Endothelial cell of umbilical vein (primary cell): ENCODE data around the gene MAFB. TPM values are rescaled to one million over a fixed set of nuclear protein-coding genes. Genes with fewer than 3 reads are reported as not detected.

Experiments
- BruUV-seq: library from RNA; stranded (reverse); fragments of 400-500 nt; replicated peaks from 2 replicates; lab custom pipeline; 2021; lab: Mats Ljungman, UMichigan
- CTCF ChIA-PET: fragments of 300-600, 350-600 bp; sonication (Branson Sonifier 250); formaldehyde crosslinking; loops from one replicate; lab custom pipeline; 2021; ENCODE audit warnings: antibody characterized with exemption, inconsistent platforms; lab: Charles Lee
- POLR2A ChIA-PET: fragments of 300-600, 350-600 bp; sonication (Branson Sonifier 250); formaldehyde crosslinking; loops from one replicate; lab custom pipeline; 2021; ENCODE audit warnings: antibody characterized with exemption, inconsistent platforms; lab: Charles Lee
- DNase-seq: peaks from one replicate; pipeline ENCODE4 v3.0.0-alpha.2; 2011; ENCODE audit warnings: low read depth, low spot score
- FAIRE-seq: peaks from 2 replicates; lab custom pipeline; 2011; peaks lifted over from hg19 to GRCh38; lab: Jason Lieb, UNC
- H2AFZ ChIP-seq: 2 replicates; pipeline ENCODE4 v1.6.0; 2012; ENCODE audit warnings: low read depth, low read length, control low read depth, inconsistent platforms
- H3K27ac ChIP-seq: 2 replicates; pipeline ENCODE4 v1.5.1; 2011; ENCODE audit warnings: low read depth, mild to moderate bottlenecking, control low read depth, low read length, moderate library complexity; ENCODE audit not compliant: insufficient read depth
- H3K27me3 ChIP-seq, 2 experiments: 2 replicates each; pipeline versions ENCODE4 v1.6.0 to v1.6.1; 2011; ENCODE audit warnings: low read length in 2 of 2, mixed read lengths in 1 of 2; ENCODE audit not compliant: control insufficient read depth in 2 of 2, insufficient read depth in 2 of 2
- H3K36me3 ChIP-seq, 2 experiments: 2 replicates in 1 of 2; 3 replicates in 1 of 2; pipeline ENCODE4 v1.5.1; 2011; ENCODE audit warnings: low read length in 2 of 2, mild to moderate bottlenecking in 1 of 2, moderate library complexity in 1 of 2; ENCODE audit not compliant: control insufficient read depth in 2 of 2, insufficient read depth in 2 of 2; ENCODE audit errors: extremely low read depth in 1 of 2
- H3K4me1 ChIP-seq: 3 replicates; pipeline ENCODE4 v1.5.1; 2011; ENCODE audit warnings: mild to moderate bottlenecking, low read length; ENCODE audit not compliant: control insufficient read depth, insufficient read depth; ENCODE audit errors: extremely low read depth
- H3K4me2 ChIP-seq: 2 replicates; pipeline ENCODE4 v1.6.1; 2011; ENCODE audit warnings: low read length, control low read depth, mixed read lengths; ENCODE audit not compliant: insufficient read depth
- H3K4me3 ChIP-seq, 3 experiments: fragments of 200-600 bp in 1 of 3; sonication (generic), shearing (Covaris generic) in 1 of 3; replicated peaks in 1 of 3; 2 replicates each; pipeline ENCODE4 v1.5.1; 2011 to 2016; ENCODE audit warnings: control low read depth in 3 of 3, low read length in 3 of 3, mild to moderate bottlenecking in 2 of 3, inconsistent platforms in 1 of 3, low read depth in 1 of 3, moderate library complexity in 1 of 3; ENCODE audit not compliant: insufficient read depth in 1 of 3
- H3K79me2 ChIP-seq: 2 replicates; pipeline ENCODE4 v1.6.0; 2012; ENCODE audit warnings: low read length, inconsistent platforms; ENCODE audit not compliant: control insufficient read depth, insufficient read depth
- H3K9ac ChIP-seq: replicated peaks from 2 replicates; pipeline ENCODE3; 2011; ENCODE audit warnings: low read length, control low read depth; ENCODE audit not compliant: insufficient read depth; ENCODE audit errors: extremely low read depth
- H3K9me1 ChIP-seq: replicated peaks from 3 replicates; pipeline ENCODE4 v1.6.0; 2011; ENCODE audit warnings: mild to moderate bottlenecking, low read length; ENCODE audit not compliant: control insufficient read depth, insufficient read depth; ENCODE audit errors: extremely low read depth
- H3K9me3 ChIP-seq: replicated peaks from 2 replicates; pipeline ENCODE4 v1.5.1; 2012; ENCODE audit warnings: low read length, inconsistent platforms; ENCODE audit not compliant: control insufficient read depth, insufficient read depth
- H4K20me1 ChIP-seq: replicated peaks from 2 replicates; pipeline ENCODE3; 2011; ENCODE audit warnings: mild to moderate bottlenecking, low read length; ENCODE audit not compliant: control insufficient read depth, insufficient read depth; ENCODE audit errors: extremely low read depth
- GATA2 ChIP-seq: IDR thresholded peaks from 2 replicates; pipeline ENCODE4 v1.7.0; 2011; ENCODE audit warnings: low read depth, mild to moderate bottlenecking, moderate library complexity, mixed read lengths, low read length; ENCODE audit not compliant: insufficient read length, insufficient read depth
- JUN ChIP-seq: IDR thresholded peaks from 2 replicates; pipeline ENCODE4 v1.6.1; 2011; ENCODE audit warnings: borderline replicate concordance, low read depth; ENCODE audit not compliant: insufficient read length, insufficient read depth
- MYC ChIP-seq: IDR thresholded peaks from one replicate; pipeline ENCODE4 v1.6.1; 2011; ENCODE audit warnings: mild to moderate bottlenecking, low read depth, low read length
- POLR2A ChIP-seq: IDR thresholded peaks from 2 replicates; pipeline ENCODE4 v1.6.1; 2012; ENCODE audit warnings: low read depth, mild to moderate bottlenecking, control low read depth, low read length
- POLR2AphosphoS5 ChIP-seq: IDR thresholded peaks from 2 replicates; pipeline ENCODE4 v1.6.1; 2012; ENCODE audit warnings: low read depth, mild to moderate bottlenecking, control low read depth, low read length, moderate library complexity; ENCODE audit not compliant: insufficient read depth
- dilution Hi-C: fragments of 300-500 bp; cut with MboI; formaldehyde crosslinking; loops from one replicate; pipeline ENCODE4 v1.15.0; 2019; ENCODE audit warnings: low sequenced_read_pairs; ENCODE audit not compliant: extremely low pct_ligation_motif_present
- intact Hi-C: fragments of 100-400 bp; cut with micrococcal nuclease; formaldehyde crosslinking; loops from one replicate; pipeline ENCODE4 v1.10.0; 2022
- polyA plus RNA-seq, 4 experiments: library from polyadenylated mRNA; depleted of rRNA in 3 of 4; stranded (reverse) in 3 of 4; unstranded in 1 of 4; fragments of >200 nt; gene quantifications; 2 replicates each; pipeline versions ENCODE4 v1.2.1 to v1.2.3, GENCODE V29; 2011 to 2012; ENCODE audit warnings: missing spikeins in 1 of 4
- total RNA-seq: library from RNA; stranded (reverse); gene quantifications from 2 replicates; pipeline ENCODE4 v1.2.3, GENCODE V29; 2021
- TF ChIP-seq, protein P1 (sequence below): IDR thresholded peaks from 2 replicates; pipeline ENCODE4 v1.6.1; 2011; ENCODE audit not compliant: insufficient read depth, insufficient read length
- TF ChIP-seq, protein P2 (sequence below), 2 donors: IDR thresholded peaks; 1 replicate in 1 of 2; 2 replicates in 1 of 2; pipeline ENCODE4 v1.5.1; 2011; ENCODE audit warnings: low read length in 2 of 2, mild to moderate bottlenecking in 2 of 2, moderate library complexity in 2 of 2, control low read depth in 1 of 2, inconsistent platforms in 1 of 2, low read depth in 1 of 2; ENCODE audit not compliant: insufficient read depth in 1 of 2; ENCODE audit errors: extremely low read depth in 1 of 2

Gene MAFB
- total and polyA plus RNA-seq, 2 donors (not counting 3 experiments of a cell fraction or from before 2014, with no cell fraction given) = 1.8 to 3.4 TPM

DNA sequence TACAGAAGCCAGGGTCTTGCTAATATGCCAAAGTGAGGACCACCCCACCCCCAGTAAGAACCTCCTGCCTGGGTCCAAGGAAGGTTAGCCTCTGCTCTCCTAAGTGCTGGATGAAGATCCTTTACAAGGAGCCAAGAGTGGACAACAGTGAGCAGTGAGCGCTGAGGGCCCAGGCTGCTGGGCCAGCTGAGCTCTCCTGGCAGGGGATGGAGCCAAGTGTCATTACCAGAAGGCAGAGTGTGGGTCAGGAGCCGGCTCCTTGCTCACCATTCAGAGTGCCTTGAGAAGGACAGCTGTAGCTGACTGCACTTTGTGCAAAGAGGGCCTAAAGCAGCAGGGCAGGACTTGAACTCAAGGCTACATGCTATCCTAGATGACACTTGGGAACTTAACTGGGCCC is 16.9 kb downstream of the MAFB start:
- FAIRE-seq = no peak
- Histone ChIP-seq H2AFZ (no peak overlapping the region), H3K4me3 (no peak overlapping the region), H3K27me3 (peaks cover 8 to 9% of the 10 kb centered on the region in 2 experiments), H3K9ac (no peak overlapping the region), H3K4me2 (no peak overlapping the region), H3K9me1 (no peaks in the 10 kb centered on the region), H4K20me1 (no peaks in the 10 kb centered on the region), H3K36me3 (no peaks in the 10 kb centered on the region), H3K4me1 (no peaks in the 10 kb centered on the region), H3K27ac (no peak overlapping the region), H3K9me3 (no peaks in the 10 kb centered on the region), H3K79me2 (no peaks in the 10 kb centered on the region)
- POLR2A ChIA-PET = no interaction called here
- dilution Hi-C loops = no loop called here
- DNase-seq = no peak
- intact Hi-C loops = no loop called here
- CTCF ChIA-PET = no interaction called here
- BruUV-seq = no TSS peak
- TF ChIP-seq JUN = no peak
- TF ChIP-seq POLR2A = no peak
- TF ChIP-seq, protein P1, sequence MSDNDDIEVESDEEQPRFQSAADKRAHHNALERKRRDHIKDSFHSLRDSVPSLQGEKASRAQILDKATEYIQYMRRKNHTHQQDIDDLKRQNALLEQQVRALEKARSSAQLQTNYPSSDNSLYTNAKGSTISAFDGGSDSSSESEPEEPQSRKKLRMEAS = no peak
- TF ChIP-seq MYC = no peak
- TF ChIP-seq GATA2 = no peak

DNA sequence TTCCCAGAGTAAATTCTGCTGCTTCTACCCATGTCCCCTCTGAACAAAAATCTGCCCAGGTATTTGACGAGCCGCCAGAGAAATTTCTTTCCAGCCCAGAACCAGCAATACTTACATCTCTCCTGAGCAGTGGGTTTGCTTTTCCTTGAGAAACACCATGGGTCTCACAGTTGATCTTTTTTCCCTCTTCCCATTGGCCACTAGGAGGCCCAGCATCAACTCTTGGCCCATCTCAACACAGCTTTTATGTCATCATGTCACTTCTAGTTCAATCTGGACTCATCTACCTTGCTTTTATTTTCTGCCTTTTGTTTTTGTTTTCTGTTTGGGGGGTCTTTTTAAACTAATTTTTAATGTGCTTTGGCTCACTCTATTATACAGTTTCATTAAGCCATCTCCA is 18.8 kb downstream of the MAFB start:
- FAIRE-seq (no peak), DNase-seq (no peak)
- Histone ChIP-seq H3K27ac (no peak overlapping the region), H3K9me1 (no peaks in the 10 kb centered on the region), H3K79me2 (no peaks in the 10 kb centered on the region), H3K4me1 (no peaks in the 10 kb centered on the region), H3K9ac (no peak overlapping the region), H2AFZ (no peak overlapping the region), H3K4me2 (no peak overlapping the region), H3K9me3 (no peaks in the 10 kb centered on the region), H3K4me3 (no peak overlapping the region), H4K20me1 (no peaks in the 10 kb centered on the region), H3K27me3 (peaks cover 0 to 7% of the 10 kb centered on the region in 2 experiments), H3K36me3 (no peaks in the 10 kb centered on the region)
- POLR2A ChIA-PET = no interaction called here
- no peak for TF ChIP-seq GATA2
- TF ChIP-seq POLR2AphosphoS5 = no peak
- TF ChIP-seq, protein P2, sequence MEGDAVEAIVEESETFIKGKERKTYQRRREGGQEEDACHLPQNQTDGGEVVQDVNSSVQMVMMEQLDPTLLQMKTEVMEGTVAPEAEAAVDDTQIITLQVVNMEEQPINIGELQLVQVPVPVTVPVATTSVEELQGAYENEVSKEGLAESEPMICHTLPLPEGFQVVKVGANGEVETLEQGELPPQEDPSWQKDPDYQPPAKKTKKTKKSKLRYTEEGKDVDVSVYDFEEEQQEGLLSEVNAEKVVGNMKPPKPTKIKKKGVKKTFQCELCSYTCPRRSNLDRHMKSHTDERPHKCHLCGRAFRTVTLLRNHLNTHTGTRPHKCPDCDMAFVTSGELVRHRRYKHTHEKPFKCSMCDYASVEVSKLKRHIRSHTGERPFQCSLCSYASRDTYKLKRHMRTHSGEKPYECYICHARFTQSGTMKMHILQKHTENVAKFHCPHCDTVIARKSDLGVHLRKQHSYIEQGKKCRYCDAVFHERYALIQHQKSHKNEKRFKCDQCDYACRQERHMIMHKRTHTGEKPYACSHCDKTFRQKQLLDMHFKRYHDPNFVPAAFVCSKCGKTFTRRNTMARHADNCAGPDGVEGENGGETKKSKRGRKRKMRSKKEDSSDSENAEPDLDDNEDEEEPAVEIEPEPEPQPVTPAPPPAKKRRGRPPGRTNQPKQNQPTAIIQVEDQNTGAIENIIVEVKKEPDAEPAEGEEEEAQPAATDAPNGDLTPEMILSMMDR (IDR thresholded peaks at IDR 0.05; ENCODE audit: extremely low read depth in 1 of 2, insufficient read depth in 1 of 2, low read depth in 1 of 2, low read length in 2 of 2) = no peak
- TF ChIP-seq POLR2A = no peak
- no peak for TF ChIP-seq JUN
- CTCF ChIA-PET = interaction anchor here (1.8 kb wide), 1 partner anchor 19 kb away, joined by 4 read pairs; the partner anchor contains the start of gene MAFB
- no TSS peak for BruUV-seq
- intact Hi-C loops = no loop called here
- dilution Hi-C loops = no loop called here
